ENCODE data around the gene SOS1.

GRCh38 chr2:38959938-38960608 is 160.8 kb downstream of the SOS1 start:
- TF ChIP-seq CTCF (IDR thresholded peaks at IDR 0.05): peak; percentile 23
- peak; percentile 69 for TF ChIP-seq TCF7L2 (IDR thresholded peaks at IDR 0.05; ENCODE audit: low read depth, low read length)
- TF ChIP-seq POLR2AphosphoS5 (IDR thresholded peaks at IDR 0.05; ENCODE audit: low read depth, low read length): no peak
- TF ChIP-seq REST (IDR thresholded peaks at IDR 0.05; ENCODE audit: insufficient read depth in 1 of 2, low read depth in 2 of 2, low read length in 1 of 2): no peak
- no peak for TF ChIP-seq SIN3A (IDR thresholded peaks at IDR 0.05; ENCODE audit: borderline replicate concordance, insufficient read depth, low read depth, low read length)

Measured in Panc1 (cell line).